Activated CD8-positive, alpha-beta memory T cell treated with anti-CD3 and anti-CD28 coated beads, Interleukin-2, amount 50 U/mL, for 24 hours (primary cell): ENCODE measurements around the gene PROB1.
"Not testable (repeated sequence)": the region's sequence is repeated elsewhere in the genome, so short reads cannot be mapped to it uniquely, and the experiment has no call there.

Experiments used
- DNase-seq: peaks from one replicate; pipeline ENCODE4 v3.0.0-alpha.2; 2020; ENCODE audit errors: extremely low read depth

PROB1 gene

GRCh38 chr5:139392324-139392677 lies 2.6 kb downstream of the PROB1 start:
- no peak for DNase-seq

GRCh38 chr5:139391570-139392323 lies 3.2 kb downstream of the PROB1 start:
- no peak for DNase-seq

- no peak for DNase-seq
These were observed 4.0 kb downstream of the PROB1 start for GRCh38 chr5:139390639-139391569.

GRCh38 chr5:139389701-139390638 lies 4.9 kb downstream of the PROB1 start, which contains the start of gene MZB1:
MZB1 (minus strand) TSS chr5:139389913; CDS start chr5:139389856, 57 bp downstream.
- no peak for DNase-seq

GRCh38 chr5:139388198-139388821 lies 6.6 kb downstream of the PROB1 start:
- no peak for DNase-seq

GRCh38 chr5:139387611-139388197 lies 7.2 kb downstream of the PROB1 start:
- DNase-seq: no peak

GRCh38 chr5:139386956-139387355 lies 7.9 kb downstream of the PROB1 start:
- DNase-seq: not testable (repeated sequence)

- DNase-seq: no peak
These were observed 8.9 kb downstream of the PROB1 start for GRCh38 chr5:139386050-139386438.

- no peak for DNase-seq
These were observed 9.5 kb downstream of the PROB1 start for GRCh38 chr5:139385061-139386049.

GRCh38 chr5:139384591-139385051 lies 10.3 kb downstream of the PROB1 start:
- DNase-seq: no peak

- DNase-seq: no peak
These were observed 10.8 kb downstream of the PROB1 start for GRCh38 chr5:139383993-139384590.

GRCh38 chr5:139383275-139383992 lies 11.5 kb downstream of the PROB1 start, which contains the start of gene SLC23A1:
SLC23A1 (minus strand) TSS chr5:139383297; CDS start chr5:139383253, 44 bp downstream.
- no peak for DNase-seq

GRCh38 chr5:139382807-139383206 lies 12.1 kb downstream of the PROB1 start:
- DNase-seq: no peak

GRCh38 chr5:139381837-139382761 lies 12.8 kb downstream of the PROB1 start:
- DNase-seq: no peak

- no peak for DNase-seq
These were observed 15.1 kb downstream of the PROB1 start for GRCh38 chr5:139379626-139380449.

- DNase-seq: no peak
These were observed 16.0 kb downstream of the PROB1 start for GRCh38 chr5:139378941-139379361.
